ENCODE data around the gene CDC6.

Gene CDC6

GRCh38 chr17:40309031-40309948 lies 21.6 kb downstream of the CDC6 start, which contains the start of gene RARA (continued):
- TF ChIP-seq ZBTB20 (tag by site-specific recombination; IDR thresholded peaks at IDR 0.05) (peak; percentile 21; the same call in 1 of the 2 replicates), MZF1 (tag by site-specific recombination; IDR thresholded peaks at IDR 0.05; ENCODE audit: borderline replicate concordance) (no peak), ZNF621 (tag by site-specific recombination; IDR thresholded peaks at IDR 0.05) (no peak), PATZ1 (tag by site-specific recombination; IDR thresholded peaks at IDR 0.05) (peak; percentile 56), BCL11A (tag by site-specific recombination; IDR thresholded peaks at IDR 0.05; ENCODE audit: low read depth) (no peak), ZNF157 (tag by site-specific recombination; IDR thresholded peaks at IDR 0.05) (no peak), ZNF214 (tag by site-specific recombination; IDR thresholded peaks at IDR 0.05; ENCODE audit: borderline replicate concordance) (no peak), ZIC2 (tag by site-specific recombination; IDR thresholded peaks at IDR 0.05) (peak; percentile 49; the same call in 1 of the 2 replicates), ZNF132 (tag by site-specific recombination; IDR thresholded peaks at IDR 0.05; ENCODE audit: borderline replicate concordance) (no peak), SP2 (tag by site-specific recombination; IDR thresholded peaks at IDR 0.05) (no peak), MYNN (tag by site-specific recombination; IDR thresholded peaks at IDR 0.05; ENCODE audit: borderline replicate concordance) (no peak), ZNF561 (tag by site-specific recombination; IDR thresholded peaks at IDR 0.05; ENCODE audit: borderline replicate concordance) (peak; percentile 56; the same call in 1 of the 2 replicates), HOXA7 (CRISPR knock-in tag; IDR thresholded peaks at IDR 0.05; ENCODE audit: borderline replicate concordance) (no peak), ZNF792 (tag by site-specific recombination; IDR thresholded peaks at IDR 0.05) (no peak), ZNF239 (tag by site-specific recombination; IDR thresholded peaks at IDR 0.05) (no peak), BCL6B (tag by site-specific recombination; IDR thresholded peaks at IDR 0.05) (no peak), ZFP69B (tag by site-specific recombination; IDR thresholded peaks at IDR 0.05) (no peak), ZNF629 (tag by site-specific recombination; IDR thresholded peaks at IDR 0.05) (peak; percentile 38; the same call in 1 of the 2 replicates), YY2 (tag by site-specific recombination; IDR thresholded peaks at IDR 0.05) (no peak), ZNF24 (tag by site-specific recombination; IDR thresholded peaks at IDR 0.05) (0 out of 2 replicates have a peak, but pooled peaks have one; percentile 40), ZNF146 (tag by site-specific recombination; IDR thresholded peaks at IDR 0.05) (no peak), ZNF302 (tag by site-specific recombination; IDR thresholded peaks at IDR 0.05; ENCODE audit: low read depth) (no peak), ZNF692 (tag by site-specific recombination; IDR thresholded peaks at IDR 0.05) (0 out of 2 replicates have a peak, but pooled peaks have one; percentile 17), PRDM10 (tag by site-specific recombination; IDR thresholded peaks at IDR 0.05) (peak; percentile 91), KLF10 (tag by site-specific recombination; IDR thresholded peaks at IDR 0.05) (no peak), ZNF26 (tag by site-specific recombination; IDR thresholded peaks at IDR 0.05) (no peak), ZNF37A (tag by site-specific recombination; IDR thresholded peaks at IDR 0.05) (no peak), ZNF600 (tag by site-specific recombination; IDR thresholded peaks at IDR 0.05) (peak; percentile 67; the same call in 1 of the 2 replicates), ZSCAN4 (tag by site-specific recombination; IDR thresholded peaks at IDR 0.05) (no peak)

Measured in HEK293 (cell line).